Panc1 (cell line): Measurements from ENCODE around the gene CPLX1. TPM values are rescaled to one million over a fixed set of nuclear protein-coding genes. Genes with fewer than 3 reads are reported as not detected.

Experiments used
- ATAC-seq: fragments of 200-7000 bp; cut with Tn5 transposase; 2 replicates; pipeline ENCODE4 v1.9.1; 2020; ENCODE audit warnings: mild to moderate bottlenecking, moderate library complexity
- BruUV-seq: library from RNA; stranded (reverse); fragments of 400-500 nt; replicated peaks from 2 replicates; lab custom pipeline; 2021; lab: Mats Ljungman, UMichigan
- CTCF ChIA-PET: fragments of 300-600 bp; sonication (Branson Sonifier 250); formaldehyde crosslinking; loops from one replicate; lab custom pipeline; 2022; ENCODE audit warnings: antibody characterized with exemption; lab: Charles Lee
- POLR2A ChIA-PET: fragments of 300-600 bp; sonication (Branson Sonifier 250); formaldehyde crosslinking; loops from one replicate; lab custom pipeline; 2022; ENCODE audit warnings: antibody characterized with exemption; lab: Charles Lee
- DNase-seq: peaks from one replicate; pipeline ENCODE4 v3.0.0-alpha.2; 2010; ENCODE audit warnings: low read depth, low spot score
- H3K27ac ChIP-seq: 2 replicates; pipeline ENCODE4 v1.5.1; 2011; ENCODE audit warnings: mild to moderate bottlenecking, low read length, inconsistent platforms
- H3K27me3 ChIP-seq: fragments of 200-500 bp; sonication (Bioruptor generic); 2 replicates; pipeline ENCODE4 v1.6.0; 2014; ENCODE audit warnings: low read length, inconsistent platforms; ENCODE audit not compliant: control insufficient read depth, insufficient read depth
- H3K36me3 ChIP-seq: fragments of 200-500 bp; sonication (Bioruptor generic); 2 replicates; pipeline ENCODE4 v1.5.1; 2014; ENCODE audit warnings: inconsistent platforms, mild to moderate bottlenecking, low read length, moderate library complexity; ENCODE audit not compliant: control insufficient read depth, insufficient read depth
- H3K4me1 ChIP-seq: 2 replicates; pipeline ENCODE4 v1.5.1; 2011; ENCODE audit warnings: inconsistent platforms, mild to moderate bottlenecking, low read length, moderate library complexity; ENCODE audit not compliant: control insufficient read depth, insufficient read depth
- H3K4me3 ChIP-seq, 2 experiments: 2 replicates each; pipeline ENCODE4 v1.5.1; 2011 to 2012; ENCODE audit warnings: low read depth in 2 of 2, low read length in 2 of 2, mild to moderate bottlenecking in 2 of 2, inconsistent platforms in 1 of 2, moderate library complexity in 1 of 2
- H3K9me3 ChIP-seq: fragments of 200-500 bp; sonication (Bioruptor generic); 2 replicates; pipeline ENCODE4 v1.5.1; 2014; ENCODE audit warnings: low read depth, mild to moderate bottlenecking, inconsistent platforms, low read length, moderate library complexity; ENCODE audit not compliant: control insufficient read depth, insufficient read depth
- POLR2AphosphoS5 ChIP-seq: IDR thresholded peaks from 2 replicates; pipeline ENCODE4 v1.6.1; 2012; ENCODE audit warnings: mild to moderate bottlenecking, low read depth, low read length, moderate library complexity
- SIN3A ChIP-seq: IDR thresholded peaks from 2 replicates; pipeline ENCODE4 v1.6.1; 2012; ENCODE audit warnings: low read depth, mild to moderate bottlenecking, low read length, moderate library complexity, borderline replicate concordance; ENCODE audit not compliant: insufficient read depth
- TCF7L2 ChIP-seq: IDR thresholded peaks from 2 replicates; pipeline ENCODE4 v1.6.1; 2011; ENCODE audit warnings: mild to moderate bottlenecking, low read depth, low read length, inconsistent platforms
- in situ Hi-C: cut with HindIII; loops from 2 replicates; pipeline ENCODE4 v1.10.0; 2016; ENCODE audit warnings: low sequenced_read_pairs, low pct_unique_long_range_greater_than_20kb
- intact Hi-C: fragments of 100-400 bp; cut with micrococcal nuclease; formaldehyde crosslinking; loops from one replicate; pipeline ENCODE4 v1.10.0; 2022; ENCODE audit not compliant: unreplicated experiment
- total RNA-seq: library from RNA; stranded (reverse); gene quantifications from one replicate; pipeline ENCODE4 v1.2.1, GENCODE V29; 2021; ENCODE audit not compliant: unreplicated experiment
- TF ChIP-seq, protein P1 (sequence below): fragments of 450-650 bp; IDR thresholded peaks from 2 replicates; pipeline ENCODE4 v1.5.1; 2017; ENCODE audit warnings: mild to moderate bottlenecking
- TF ChIP-seq, protein P2 (sequence below), 2 experiments: IDR thresholded peaks; 2 replicates each; pipeline ENCODE4 v1.6.1; 2011 to 2012; ENCODE audit warnings: low read depth in 2 of 2, control low read depth in 1 of 2, low read length in 1 of 2, mild to moderate bottlenecking in 1 of 2, moderate library complexity in 1 of 2; ENCODE audit not compliant: insufficient read depth in 1 of 2

CPLX1 gene
- total RNA-seq, 1 experiment from 2014 or later: 6.7 TPM

DNA sequence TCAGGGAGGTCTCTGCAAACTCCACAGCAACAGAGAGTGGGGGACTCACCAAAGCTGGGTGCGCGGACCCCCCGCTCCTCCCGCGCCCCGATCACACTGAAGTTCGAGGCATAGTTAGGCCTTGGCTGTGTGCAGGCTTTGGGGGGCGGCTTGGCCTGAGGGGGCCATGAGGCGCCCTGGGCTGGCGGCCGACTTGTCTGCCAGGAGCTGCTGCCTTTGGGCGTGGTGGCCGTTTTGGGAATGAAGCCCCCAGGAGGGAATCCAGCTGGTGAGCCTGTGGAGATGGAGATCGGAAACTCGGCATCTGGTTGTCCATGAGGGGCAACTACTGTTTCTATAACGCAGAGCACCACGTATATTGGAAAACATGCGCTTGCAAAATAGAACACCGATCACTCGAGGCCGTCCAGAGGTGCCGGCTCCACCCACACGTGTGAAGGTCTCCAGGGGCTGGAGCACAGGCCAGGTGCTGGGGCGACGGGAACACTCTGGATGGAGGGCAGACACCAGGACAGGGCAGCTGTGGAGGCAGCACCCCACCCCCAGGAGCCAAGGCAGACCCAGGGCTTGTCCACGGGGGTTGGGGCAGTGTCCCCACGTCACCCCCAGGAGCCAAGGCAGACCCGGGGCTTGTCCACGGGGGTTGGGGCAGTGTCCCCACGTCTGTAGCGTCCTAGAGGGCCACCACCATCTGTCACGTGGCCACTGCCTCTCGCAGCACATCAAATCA is 25.9 kb upstream of the CPLX1 start:
- Histone ChIP-seq H3K27me3 (no peaks in the 10 kb centered on the region), H3K27ac (no peak overlapping the region), H3K9me3 (no peaks in the 10 kb centered on the region), H3K4me1 (no peaks in the 10 kb centered on the region), H3K36me3 (no peaks in the 10 kb centered on the region), H3K4me3 (no peak overlapping the region)
- intact Hi-C loops (no loop called here), in situ Hi-C loops (no loop called here)
- CTCF ChIA-PET: no interaction called here
- POLR2A ChIA-PET: no interaction called here
- TF ChIP-seq TCF7L2 (no peak), POLR2AphosphoS5 (no peak), SIN3A (no peak)
- TF ChIP-seq, protein P1, sequence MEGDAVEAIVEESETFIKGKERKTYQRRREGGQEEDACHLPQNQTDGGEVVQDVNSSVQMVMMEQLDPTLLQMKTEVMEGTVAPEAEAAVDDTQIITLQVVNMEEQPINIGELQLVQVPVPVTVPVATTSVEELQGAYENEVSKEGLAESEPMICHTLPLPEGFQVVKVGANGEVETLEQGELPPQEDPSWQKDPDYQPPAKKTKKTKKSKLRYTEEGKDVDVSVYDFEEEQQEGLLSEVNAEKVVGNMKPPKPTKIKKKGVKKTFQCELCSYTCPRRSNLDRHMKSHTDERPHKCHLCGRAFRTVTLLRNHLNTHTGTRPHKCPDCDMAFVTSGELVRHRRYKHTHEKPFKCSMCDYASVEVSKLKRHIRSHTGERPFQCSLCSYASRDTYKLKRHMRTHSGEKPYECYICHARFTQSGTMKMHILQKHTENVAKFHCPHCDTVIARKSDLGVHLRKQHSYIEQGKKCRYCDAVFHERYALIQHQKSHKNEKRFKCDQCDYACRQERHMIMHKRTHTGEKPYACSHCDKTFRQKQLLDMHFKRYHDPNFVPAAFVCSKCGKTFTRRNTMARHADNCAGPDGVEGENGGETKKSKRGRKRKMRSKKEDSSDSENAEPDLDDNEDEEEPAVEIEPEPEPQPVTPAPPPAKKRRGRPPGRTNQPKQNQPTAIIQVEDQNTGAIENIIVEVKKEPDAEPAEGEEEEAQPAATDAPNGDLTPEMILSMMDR: no peak
- TF ChIP-seq, protein P2, sequence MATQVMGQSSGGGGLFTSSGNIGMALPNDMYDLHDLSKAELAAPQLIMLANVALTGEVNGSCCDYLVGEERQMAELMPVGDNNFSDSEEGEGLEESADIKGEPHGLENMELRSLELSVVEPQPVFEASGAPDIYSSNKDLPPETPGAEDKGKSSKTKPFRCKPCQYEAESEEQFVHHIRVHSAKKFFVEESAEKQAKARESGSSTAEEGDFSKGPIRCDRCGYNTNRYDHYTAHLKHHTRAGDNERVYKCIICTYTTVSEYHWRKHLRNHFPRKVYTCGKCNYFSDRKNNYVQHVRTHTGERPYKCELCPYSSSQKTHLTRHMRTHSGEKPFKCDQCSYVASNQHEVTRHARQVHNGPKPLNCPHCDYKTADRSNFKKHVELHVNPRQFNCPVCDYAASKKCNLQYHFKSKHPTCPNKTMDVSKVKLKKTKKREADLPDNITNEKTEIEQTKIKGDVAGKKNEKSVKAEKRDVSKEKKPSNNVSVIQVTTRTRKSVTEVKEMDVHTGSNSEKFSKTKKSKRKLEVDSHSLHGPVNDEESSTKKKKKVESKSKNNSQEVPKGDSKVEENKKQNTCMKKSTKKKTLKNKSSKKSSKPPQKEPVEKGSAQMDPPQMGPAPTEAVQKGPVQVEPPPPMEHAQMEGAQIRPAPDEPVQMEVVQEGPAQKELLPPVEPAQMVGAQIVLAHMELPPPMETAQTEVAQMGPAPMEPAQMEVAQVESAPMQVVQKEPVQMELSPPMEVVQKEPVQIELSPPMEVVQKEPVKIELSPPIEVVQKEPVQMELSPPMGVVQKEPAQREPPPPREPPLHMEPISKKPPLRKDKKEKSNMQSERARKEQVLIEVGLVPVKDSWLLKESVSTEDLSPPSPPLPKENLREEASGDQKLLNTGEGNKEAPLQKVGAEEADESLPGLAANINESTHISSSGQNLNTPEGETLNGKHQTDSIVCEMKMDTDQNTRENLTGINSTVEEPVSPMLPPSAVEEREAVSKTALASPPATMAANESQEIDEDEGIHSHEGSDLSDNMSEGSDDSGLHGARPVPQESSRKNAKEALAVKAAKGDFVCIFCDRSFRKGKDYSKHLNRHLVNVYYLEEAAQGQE (IDR thresholded peaks at IDR 0.05; ENCODE audit: insufficient read depth in 1 of 2, low read depth in 2 of 2, low read length in 1 of 2): no peak
- DNase-seq (no peak), ATAC-seq (no peak)
- BruUV-seq: no TSS peak

DNA sequence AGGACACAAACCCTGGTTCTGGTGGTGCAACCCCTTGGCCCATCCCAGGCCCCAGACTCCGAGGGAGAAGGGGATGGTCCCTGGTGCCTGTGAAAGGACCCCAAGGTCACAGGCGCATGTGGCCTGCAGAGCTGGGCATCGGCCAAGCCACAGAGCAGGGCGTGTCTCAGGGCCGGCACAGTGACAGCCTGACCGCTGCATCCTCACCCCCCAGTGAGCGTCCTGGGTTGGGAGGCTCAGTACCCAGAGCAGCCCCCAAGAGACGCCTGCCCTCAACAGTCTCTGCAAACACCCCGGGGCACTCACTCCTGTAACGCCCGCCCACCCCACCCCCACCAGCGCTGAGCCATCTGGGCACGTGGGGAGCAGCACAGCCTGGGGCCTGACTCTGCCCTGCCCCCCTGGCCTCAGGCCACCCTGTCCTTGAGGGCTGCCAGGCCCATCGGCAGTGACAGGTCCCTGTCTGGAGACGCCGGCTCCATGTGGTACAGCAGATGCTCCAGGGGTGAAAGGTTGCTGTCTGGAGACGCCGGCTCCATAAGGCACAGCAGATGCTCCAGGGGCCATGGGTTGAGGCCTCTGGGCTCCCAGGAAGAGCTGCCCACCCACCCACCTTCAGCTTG is 24.5 kb upstream of the CPLX1 start:
- Histone ChIP-seq H3K4me1 (no peaks in the 10 kb centered on the region), H3K9me3 (no peaks in the 10 kb centered on the region), H3K27ac (no peak overlapping the region), H3K36me3 (no peaks in the 10 kb centered on the region), H3K27me3 (no peaks in the 10 kb centered on the region), H3K4me3 (no peak overlapping the region)
- DNase-seq (no peak), ATAC-seq (no peak)
- POLR2A ChIA-PET: no interaction called here
- CTCF ChIA-PET: no interaction called here
- BruUV-seq: no TSS peak
- TF ChIP-seq, protein P2 (IDR thresholded peaks at IDR 0.05; ENCODE audit: insufficient read depth in 1 of 2, low read depth in 2 of 2, low read length in 1 of 2): no peak
- TF ChIP-seq TCF7L2 (no peak), SIN3A (no peak), POLR2AphosphoS5 (no peak)
- TF ChIP-seq, protein P1: no peak
- in situ Hi-C loops: no loop called here
- intact Hi-C loops: no loop called here
